Globus pallidus (tissue), 1 donor: Measurements from ENCODE around the gene ALKBH7.
"Not testable (repeated sequence)": the region's sequence is repeated elsewhere in the genome, so short reads cannot be mapped to it uniquely, and the experiment has no call there.

Experiments used
- DNase-seq: peaks from one replicate; pipeline ENCODE4 v3.0.0-alpha.2; 2015; ENCODE audit warnings: low spot score

The ALKBH7 gene, protein sequence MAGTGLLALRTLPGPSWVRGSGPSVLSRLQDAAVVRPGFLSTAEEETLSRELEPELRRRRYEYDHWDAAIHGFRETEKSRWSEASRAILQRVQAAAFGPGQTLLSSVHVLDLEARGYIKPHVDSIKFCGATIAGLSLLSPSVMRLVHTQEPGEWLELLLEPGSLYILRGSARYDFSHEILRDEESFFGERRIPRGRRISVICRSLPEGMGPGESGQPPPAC

DNA sequence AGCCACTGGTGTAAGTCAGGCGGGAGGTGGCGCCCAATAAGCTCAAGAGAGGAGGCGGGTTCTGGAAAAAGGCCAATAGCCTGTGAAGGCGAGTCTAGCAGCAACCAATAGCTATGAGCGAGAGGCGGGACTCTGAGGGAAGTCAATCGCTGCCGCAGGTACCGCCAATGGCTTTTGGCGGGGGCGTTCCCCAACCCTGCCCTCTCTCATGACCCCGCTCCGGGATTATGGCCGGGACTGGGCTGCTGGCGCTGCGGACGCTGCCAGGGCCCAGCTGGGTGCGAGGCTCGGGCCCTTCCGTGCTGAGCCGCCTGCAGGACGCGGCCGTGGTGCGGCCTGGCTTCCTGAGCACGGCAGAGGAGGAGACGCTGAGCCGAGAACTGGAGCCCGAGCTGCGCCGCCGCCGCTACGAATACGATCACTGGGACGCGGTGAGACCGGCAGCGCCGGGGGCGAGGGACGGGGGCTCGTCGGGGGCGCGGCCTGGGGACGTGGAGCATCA is at the start of gene ALKBH7:
TSS of gene ALKBH7 (plus strand) at position 201 of the 502 bp plus-strand sequence. CDS start at position 228, 27 bp downstream.
- peak; percentile 100 for DNase-seq

DNA sequence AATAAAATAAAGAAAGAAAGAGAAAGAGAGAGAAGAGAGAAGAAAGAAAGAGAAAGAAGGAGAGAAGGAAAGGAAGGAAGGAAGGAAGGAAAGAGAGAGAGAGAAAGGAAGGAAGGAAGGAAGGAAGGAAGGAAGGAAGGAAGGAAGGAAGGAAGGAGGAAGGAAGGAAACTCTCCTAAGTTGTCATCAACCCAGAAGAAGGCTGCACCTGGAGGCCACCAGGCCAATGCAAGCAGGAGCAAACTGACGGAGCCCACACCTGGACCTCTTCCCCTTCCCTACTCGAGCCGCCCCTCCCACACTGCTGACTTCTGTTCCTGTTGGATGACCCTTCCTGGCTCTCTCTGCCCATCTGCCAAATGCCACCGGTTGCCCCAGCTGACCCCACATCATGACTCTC is 47.8 kb upstream of the ALKBH7 start:
- DNase-seq, result no peak

DNA sequence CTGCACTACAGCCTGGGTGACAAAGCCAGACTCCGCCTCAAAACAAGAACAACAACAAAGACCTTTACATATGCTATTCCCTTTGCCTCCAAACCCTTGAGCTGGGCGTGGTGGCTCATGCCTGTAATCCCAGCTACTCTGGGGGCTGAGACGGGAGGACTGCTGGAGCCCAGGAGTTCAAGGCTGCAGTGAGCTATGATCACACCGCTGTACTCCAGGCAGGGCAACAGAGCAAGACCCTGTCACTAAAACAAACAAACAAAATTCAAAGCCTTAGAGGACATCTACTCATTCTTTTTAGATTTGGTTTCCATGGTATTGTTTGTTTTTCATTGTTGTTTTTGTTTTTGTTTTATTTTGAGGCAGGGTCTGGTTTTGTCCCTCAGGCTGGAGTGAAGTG is 47.0 kb upstream of the ALKBH7 start:
- DNase-seq, result no peak

DNA sequence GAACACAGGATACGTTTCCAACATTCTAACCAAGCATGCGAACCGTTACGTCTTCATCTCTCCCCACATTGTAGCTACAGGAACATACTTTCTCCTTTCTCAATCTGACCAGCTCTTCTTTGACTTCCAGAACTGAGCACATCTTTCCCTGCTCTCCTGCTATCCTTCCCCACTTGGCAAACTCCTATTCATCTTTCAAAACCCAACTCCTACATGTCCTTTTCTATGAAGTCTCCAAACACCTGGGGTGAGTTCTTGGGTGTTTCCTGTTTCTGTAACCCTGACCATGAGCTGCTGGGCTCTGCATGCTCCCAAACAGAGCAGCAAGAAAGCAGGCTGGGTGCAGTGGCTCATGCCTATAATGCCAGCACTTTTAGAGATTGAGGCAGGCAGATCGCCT is 45.8 kb upstream of the ALKBH7 start:
- DNase-seq, result no peak

DNA sequence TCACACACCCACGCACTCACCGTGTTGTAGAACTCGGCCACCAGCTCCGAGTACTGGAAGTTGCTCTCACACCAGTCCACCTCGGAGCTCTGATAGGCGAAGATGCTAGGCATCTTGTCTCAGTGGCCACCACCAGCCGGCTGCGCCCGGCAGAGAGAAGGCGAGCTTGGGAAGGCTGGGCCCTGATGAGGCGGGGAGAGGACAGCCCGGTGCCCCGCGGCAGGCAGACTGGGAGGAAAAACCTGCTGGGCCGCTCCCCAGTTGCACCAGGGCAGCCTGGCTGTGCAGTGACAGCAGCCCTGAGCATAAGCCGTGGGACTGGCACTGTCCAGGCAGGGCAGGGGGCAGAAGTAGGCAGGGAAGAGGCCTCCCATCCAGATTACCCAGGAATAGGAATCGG is 39.2 kb upstream of the ALKBH7 start, which contains the start of gene ACER1:
TSS of gene ACER1 (minus strand) at position 174 of the 400 bp plus-strand sequence. CDS start at position 113, 61 bp downstream.
- no peak for DNase-seq

DNA sequence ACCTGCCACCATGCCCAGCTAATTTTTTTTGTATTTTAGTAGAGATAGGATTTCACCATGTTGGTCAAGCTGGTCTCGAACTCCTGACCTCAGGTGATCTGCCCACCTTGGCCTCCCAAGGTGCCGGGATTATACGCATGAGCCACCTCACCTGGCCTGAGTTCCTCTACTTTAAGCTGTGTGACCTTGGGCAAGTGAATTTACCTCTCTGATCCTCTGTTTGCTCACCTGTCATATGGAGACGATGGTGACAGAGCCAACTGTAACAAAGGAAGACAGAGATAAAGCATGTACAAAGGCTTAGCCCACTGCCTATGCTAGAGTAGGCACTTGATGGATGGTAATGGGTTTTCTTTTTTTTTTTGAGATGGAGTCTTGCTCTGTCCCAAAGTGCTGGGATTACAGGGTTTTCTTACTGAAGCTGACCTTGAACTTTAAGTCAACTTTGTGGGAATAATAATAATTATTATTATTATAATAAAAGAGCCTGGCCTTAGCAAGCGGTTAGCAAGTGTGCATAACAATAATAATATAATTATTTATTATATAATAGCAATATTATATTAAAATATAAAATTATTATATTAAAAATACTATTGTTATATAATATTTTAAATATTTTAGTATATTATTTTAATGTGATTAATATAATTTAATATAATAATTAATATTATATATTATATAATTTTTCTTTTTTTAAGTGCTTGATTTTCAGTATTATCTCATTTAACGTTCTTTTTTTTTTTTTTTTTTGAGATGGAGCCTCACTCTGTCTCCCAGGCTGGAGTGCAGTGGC is 37.9 kb upstream of the ALKBH7 start:
- DNase-seq, result no peak

DNA sequence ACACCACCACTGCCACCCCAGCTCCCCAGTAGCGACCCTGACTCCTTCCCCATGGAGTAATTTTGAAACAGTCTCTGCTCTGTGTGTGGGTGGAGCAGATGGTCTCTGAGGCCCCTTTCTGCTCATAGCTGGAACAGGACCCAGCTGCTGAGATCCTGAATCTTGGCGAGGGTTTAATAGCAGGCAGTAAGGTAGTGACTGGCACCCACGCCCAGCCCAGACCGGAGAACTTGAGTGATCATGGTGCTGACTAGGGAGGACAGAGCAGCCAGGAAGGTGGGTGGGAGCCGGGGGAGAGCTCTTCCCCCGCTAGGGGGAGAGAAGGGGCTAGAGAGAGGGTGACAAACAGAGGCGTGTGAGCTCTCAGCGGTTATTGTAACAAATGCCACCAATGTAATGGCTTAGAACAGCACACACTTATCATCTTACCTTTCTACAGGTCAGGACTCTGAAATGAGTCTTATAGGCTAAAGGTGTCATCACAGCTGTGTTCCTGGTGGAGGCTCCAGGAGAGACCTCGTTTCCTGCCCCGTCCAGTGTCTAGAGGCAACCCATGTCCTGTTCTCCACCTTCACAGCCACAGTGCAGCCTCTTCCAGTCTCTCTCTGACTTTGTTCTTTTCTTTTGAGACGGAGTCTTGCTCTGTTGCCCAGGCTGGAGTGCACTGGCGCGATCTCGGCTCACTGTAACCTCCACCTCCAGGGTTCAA is 31.9 kb upstream of the ALKBH7 start:
- no peak for DNase-seq

DNA sequence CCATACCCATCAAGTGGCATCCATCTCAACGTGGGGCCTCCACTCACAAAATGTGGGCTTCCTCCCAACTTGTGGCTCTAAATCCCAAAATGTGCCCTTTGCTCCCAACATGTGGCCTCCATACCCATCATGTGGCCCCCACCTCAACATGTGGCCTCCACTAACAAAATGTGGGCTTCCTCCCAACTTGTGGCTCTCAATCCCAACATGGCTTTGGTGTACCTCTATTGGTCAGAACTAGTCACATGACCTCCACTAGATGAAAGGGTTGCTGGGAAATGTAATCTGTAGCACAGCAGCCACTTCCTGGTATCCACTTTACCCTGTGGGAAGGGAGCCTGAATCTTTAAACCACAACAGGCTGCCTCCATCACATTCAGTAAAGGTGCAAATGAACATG is 29.1 kb upstream of the ALKBH7 start:
- no peak for DNase-seq

DNA sequence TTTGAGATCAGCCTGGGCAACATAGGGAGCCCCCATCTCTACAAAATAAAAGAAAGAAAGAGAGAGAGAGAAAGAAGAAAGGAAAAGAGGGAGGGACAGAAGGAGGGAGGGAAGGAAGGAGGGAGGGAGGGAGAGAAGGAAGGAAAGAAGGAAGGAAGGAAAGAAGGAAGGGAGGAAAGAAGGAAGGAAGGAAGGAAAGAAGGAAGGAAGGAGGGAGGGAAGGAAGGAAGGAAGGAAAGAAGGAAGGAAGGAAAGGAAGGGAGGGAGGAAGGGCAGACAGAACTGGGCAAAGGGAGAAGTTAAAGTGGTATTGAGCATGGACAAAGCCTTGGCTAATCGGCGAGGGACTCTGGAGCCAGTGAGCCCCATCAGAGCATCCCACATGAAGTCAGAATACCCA is 23.3 kb upstream of the ALKBH7 start:
- DNase-seq, result not testable (repeated sequence)

DNA sequence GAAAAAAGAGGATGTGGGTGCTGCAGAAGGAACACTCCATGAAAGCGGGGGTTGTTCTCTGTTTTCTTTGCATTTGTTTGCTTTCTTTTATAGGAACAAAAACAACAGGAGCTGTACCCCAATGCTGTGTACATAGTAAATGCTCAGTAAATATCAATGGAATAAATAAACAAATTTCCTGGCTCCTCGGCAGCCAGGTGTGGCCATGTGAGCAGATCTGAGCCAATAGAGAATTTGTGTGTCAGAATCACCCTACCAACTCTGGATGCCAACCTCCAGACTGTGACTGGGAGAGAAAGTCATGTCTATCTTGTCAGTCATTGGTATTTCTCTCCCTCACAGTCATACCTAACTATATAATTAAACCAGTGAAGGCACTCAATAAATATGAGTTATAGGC is 21.9 kb upstream of the ALKBH7 start:
- no peak for DNase-seq

DNA sequence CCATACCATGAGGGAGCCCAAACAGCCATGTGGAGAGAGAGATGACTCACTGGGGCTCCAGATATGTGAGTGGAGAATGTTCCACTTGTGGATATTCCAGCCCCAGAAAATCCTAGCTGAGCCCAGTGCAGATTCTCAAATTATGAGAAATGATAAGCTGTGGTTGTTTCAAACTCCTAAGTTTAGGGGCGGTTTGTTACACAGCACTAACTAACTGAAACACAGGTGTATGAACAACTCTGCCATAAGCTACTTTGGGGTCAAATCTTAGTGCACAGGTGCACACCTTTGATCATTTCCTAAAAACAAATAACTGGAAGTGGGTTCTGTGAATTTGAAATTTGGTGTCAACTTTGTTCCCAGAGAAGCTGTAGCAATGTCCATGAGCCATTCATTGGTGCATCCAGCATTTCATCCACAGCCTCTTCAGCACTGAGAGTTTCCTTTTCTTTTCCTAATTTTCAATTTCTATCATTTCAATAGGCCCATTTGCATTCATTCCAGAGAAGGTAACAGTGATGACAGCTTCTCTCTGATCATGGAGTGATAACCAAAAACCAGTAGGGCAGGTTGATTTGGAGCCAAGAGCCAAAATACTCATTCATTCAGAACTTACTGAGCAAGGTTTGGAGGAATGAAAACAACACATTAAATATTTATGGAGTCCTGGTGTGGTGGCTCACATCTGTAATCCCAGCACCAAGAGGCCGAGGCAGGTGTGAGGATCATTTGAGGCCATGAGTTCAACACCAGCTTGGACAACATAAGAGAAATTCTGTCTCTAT is 20.0 kb upstream of the ALKBH7 start:
- DNase-seq, result no peak

DNA sequence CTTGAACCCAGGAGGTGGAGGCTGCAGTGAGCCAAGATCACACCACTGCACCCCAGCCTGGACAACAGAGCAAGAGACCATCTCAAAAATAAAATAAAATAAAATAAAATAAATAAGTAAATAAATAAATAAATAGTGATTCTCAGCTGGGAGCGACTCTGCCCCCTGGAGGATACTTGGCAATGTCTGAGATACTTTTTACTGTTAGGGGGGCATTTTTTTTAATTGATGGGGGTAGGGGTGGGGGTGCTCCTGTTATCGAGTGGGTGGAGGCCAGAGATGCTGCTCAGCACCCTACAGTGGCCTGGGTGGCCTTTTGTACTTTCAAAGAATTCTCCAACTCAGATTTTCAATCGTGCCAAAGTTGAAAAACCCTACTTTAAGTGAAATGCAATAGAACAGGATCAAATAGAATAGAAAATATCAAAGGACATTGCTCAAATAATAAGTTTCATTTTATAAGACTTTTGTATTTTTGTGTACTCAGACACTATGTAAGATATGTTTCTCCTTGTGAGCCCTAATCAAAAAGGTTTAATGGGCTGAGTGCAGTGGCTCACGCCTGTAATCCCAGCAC is 18.4 kb upstream of the ALKBH7 start:
- no peak for DNase-seq

DNA sequence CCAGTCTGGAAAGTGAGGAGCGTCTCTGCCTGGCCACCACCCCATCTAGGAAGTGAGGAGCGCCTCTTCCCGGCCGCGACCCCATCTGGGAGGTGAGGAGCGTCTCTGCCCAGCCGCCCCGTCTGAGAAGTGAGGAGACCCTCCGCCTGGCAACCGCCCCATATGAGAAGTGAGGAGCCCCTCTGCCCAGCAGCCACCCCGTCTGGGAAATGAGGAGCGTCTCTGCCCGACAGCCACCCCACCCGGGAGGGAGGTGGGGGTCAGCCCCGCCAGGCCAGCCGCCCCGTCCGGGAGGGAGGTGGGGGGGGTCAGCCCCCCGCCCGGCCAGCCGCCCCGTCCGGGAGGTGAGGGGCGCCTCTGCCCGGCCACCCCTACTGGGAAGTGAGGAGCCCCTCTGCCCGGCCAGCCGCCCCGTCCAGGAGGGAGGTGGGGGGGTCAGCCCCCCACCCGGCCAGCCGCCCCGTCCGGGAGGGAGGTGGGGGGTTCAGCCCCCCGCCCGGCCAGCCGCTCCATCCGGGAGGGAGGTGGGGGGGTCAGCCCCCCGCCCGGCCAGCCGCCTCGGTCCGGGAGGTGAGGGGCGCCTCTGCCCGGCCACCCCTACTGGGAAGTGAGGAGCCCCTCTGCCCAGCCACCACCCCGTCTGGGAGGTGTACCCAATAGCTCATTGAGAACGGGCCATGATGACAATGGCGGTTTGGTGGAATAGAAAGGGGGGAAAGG is 17.1 kb upstream of the ALKBH7 start:
- not testable (repeated sequence) for DNase-seq

DNA sequence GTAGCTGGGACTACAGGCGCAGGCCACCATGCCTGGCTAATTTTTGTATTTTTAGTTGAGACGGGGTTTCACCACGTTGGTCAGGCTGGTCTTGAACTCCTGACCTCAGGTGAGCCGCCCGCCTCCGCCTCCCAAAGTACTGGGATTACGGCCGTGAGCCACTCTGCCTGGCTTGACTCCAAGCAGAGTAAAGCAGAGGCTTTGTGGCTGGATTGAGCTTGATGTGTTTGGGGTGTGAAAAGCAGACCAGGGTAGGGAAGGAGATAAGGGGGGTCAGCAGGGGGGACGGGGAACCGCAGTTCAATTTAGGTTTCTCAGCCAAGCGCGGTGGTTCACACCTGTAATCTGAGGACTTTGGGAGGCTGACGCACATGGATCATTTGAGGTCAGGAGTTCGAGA is 15.4 kb upstream of the ALKBH7 start:
- DNase-seq, result no peak

DNA sequence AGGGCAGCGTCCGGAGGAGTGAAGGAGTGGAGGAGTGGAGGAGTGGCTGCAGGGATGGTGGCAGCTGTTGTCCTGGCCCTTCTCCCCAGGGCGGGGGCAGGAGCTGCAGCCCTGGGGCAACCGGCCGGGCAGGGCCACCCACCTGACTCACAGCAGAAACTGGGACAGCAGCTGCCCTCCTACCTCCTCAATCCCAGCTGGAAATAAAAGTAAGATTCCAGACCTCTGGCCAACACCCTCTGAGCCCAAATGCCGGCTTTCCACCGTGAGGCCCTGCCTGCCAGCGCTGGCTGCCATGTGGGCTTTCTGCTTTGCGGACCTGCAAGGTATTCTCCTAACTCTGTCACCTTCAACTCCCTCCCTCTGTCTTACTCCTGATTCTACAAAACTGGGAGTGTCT is 14.6 kb upstream of the ALKBH7 start:
- DNase-seq, result no peak

DNA sequence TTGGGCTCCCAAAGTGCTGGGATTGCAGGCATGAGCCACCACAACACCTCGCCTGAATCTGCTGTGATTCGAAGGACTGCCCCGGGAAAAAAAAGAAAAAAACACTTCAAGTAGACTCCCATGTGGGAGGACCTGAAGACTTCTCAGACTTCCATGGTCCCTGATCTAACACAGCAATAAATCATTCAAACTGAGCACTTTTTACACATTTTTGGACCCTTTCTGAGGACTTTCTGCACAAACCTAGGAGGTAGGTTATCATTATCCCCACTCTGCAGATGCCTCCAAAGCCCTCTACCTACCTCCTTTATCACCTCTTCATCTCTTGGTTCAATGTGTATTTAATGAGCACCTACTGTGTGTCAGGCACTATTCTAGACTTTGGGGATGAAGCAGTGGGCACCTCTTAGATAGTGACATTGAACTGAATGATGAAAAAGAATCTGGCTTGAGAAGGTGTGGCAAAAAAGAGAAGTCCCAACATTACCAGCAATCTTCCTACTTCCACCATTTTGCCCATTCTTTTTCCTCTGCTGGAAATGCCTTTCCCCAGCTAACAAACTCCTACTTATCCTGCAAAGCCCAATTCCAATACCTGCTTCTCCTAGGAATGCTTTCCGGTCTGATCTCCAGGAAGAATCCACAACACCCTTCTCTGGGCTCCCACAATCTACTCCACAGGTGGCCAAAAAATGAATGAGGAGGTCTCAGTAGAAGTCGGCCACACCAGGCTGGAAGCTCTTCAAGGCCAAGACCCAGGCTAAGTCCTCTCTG is 12.8 kb upstream of the ALKBH7 start:
- DNase-seq, result no peak

DNA sequence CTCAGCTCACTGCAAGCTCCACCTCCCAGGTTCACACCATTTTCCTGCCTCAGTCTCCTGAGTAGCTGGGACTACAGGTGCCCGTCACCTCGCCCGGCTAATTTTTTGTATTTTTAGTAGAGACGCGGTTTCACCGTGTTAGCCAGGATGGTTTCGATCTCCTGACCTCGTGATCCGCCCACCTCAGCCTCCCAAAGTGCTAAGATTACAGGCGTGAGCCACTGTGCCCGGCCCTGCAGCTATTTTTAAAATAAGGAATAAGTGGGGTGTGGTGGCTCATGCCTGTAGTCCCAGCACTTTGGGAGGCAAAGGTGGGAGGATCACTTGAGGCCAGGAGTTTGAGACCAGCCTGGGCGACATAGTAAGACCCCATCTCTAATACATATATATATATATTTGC is 12.1 kb upstream of the ALKBH7 start:
- DNase-seq, result not testable (repeated sequence)

DNA sequence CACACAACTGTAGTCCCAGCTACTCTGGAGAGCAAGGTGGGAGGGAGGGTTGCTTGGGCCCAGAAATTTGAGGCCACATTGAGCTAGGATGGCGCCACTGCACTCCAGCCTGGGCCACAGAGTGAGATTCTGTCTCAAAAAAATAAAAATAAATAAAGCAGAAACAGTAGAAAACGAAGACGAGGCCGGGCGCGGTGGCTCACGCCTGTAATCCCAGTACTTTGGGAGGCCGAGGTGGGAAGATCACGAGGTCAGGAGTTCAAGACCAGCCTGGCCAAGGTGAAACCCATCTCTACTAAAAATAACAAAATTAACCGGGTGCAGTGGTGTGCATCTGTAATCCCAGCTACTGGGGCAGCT is 11.8 kb upstream of the ALKBH7 start:
- DNase-seq, result not testable (repeated sequence)

DNA sequence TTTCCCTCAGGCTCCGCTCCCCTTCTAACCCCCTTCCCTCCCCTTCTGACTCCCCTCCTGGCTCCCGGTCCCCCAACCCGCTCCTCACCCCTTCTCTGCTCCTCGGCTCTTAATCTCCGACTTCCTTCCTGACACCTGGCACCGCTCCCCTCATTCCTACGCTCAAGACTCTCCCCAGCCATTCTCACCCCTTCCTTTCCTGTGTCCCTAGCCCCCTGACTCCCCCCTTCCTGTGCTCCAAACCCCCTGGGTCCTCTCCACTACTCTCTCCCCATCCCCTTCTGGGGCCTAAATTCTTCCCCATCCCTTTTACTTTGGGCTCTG is 10.6 kb upstream of the ALKBH7 start:
- no peak for DNase-seq

DNA sequence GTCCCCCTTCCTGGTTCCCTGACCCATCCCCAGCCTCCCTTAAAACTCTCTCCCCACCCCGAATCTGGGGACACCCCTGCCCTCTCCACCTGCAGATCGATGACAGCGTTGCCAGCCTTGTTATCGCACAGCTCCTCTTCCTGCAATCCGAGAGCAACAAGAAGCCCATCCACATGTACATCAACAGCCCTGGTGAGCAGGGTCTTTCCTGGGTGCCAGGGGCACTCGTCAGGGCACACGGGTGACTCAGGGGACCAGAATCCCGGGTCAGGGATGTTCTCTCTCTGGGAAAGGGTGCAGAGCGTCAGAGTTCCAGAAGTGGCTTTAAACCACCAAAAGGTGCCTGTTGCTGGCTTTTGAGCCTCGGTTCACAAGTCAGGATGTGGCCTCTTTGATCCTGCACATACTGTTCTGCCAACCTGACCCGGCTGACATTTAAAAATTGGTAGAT is 10.2 kb upstream of the ALKBH7 start:
- no peak for DNase-seq
